Measurements from ENCODE around the gene LMNTD1.

Gene LMNTD1

DNA sequence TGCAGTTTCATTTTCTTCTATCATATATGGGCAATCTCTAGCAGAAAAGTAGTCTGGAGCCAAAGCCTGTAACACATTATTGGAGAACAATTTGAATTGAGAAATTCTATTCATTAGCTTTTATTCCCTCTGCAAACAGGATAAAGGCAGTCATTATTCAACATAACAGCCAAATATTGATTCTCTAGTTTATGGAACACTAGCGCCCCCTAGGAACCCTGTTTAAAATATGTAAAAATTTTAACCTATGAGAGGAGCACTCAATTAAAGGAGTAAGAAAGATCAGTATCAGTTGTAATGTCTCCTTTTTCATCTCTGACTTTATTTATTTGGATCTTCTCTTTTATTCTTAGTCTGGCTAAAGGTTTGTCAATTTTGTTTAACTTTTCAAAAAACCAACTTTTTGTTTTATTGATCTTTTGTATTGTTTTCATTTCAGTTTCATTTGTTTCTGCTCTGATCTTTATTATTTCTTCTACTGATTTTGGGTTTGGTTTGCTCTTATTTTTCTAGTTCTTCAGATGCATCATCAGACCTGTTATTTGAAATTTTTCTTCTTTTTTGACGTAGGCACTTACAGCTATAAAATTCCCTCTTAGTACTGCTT is 4.8 kb upstream of the LMNTD1 start:
- no peak overlapping the region for H3K27ac ChIP-seq (ENCODE audit: low read depth, low read length)
- no peaks in the 10 kb centered on the region for H3K9me3 ChIP-seq (ENCODE audit: control insufficient read depth in 5 of 5, low read length in 5 of 5)
- no peaks in the 10 kb centered on the region for H3K27me3 ChIP-seq (ENCODE audit: control insufficient read depth in 5 of 5, insufficient read depth in 4 of 5, low read length in 5 of 5)
- no peaks in the 10 kb centered on the region for H3K4me1 ChIP-seq (ENCODE audit: control insufficient read depth in 5 of 5, insufficient read depth in 5 of 5, low read length in 5 of 5)
- H3K36me3 ChIP-seq (ENCODE audit: control insufficient read depth in 5 of 5, insufficient read depth in 5 of 5, low read length in 5 of 5) = no peaks in the 10 kb centered on the region
- H3K9ac ChIP-seq (ENCODE audit: low read length in 5 of 5) = no peak overlapping the region
- H3K4me3 ChIP-seq (ENCODE audit: low read depth in 1 of 5, low read length in 5 of 5) = no peak overlapping the region

GRCh38 chr12:25556153-25556552 is 3.1 kb upstream of the LMNTD1 start:
- Histone ChIP-seq H3K9ac (ENCODE audit: low read length in 5 of 5) (no peak overlapping the region), H3K4me3 (ENCODE audit: low read depth in 1 of 5, low read length in 5 of 5) (no peak overlapping the region), H3K27me3 (ENCODE audit: control insufficient read depth in 5 of 5, insufficient read depth in 4 of 5, low read length in 5 of 5) (no peaks in the 10 kb centered on the region), H3K27ac (ENCODE audit: low read depth, low read length) (no peak overlapping the region), H3K9me3 (ENCODE audit: control insufficient read depth in 5 of 5, low read length in 5 of 5) (no peaks in the 10 kb centered on the region), H3K36me3 (ENCODE audit: control insufficient read depth in 5 of 5, insufficient read depth in 5 of 5, low read length in 5 of 5) (no peaks in the 10 kb centered on the region), H3K4me1 (ENCODE audit: control insufficient read depth in 5 of 5, insufficient read depth in 5 of 5, low read length in 5 of 5) (no peaks in the 10 kb centered on the region)

DNA sequence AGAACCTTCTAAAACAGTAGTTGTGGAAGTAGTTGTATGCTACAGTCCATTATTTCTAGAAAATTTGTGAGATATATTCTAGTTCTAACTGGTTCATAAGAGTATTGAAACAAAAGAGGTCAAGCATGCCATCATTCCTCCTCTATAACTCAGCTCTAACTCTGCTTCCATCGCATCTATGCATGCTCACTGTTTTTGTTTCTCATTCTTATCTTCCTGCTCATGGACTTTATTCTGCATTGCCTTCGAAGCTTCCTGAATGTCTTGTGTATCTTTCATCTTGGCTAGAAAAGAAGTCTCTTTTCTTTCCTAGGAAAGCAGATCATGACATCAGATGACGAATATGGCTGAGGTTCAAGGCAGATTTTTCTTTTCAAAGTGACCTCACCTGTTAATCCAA is 402 bp downstream of the LMNTD1 start:
- Histone ChIP-seq H3K9ac (ENCODE audit: low read length in 5 of 5) (no peak overlapping the region), H3K27me3 (ENCODE audit: control insufficient read depth in 5 of 5, insufficient read depth in 4 of 5, low read length in 5 of 5) (no peaks in the 10 kb centered on the region), H3K4me1 (ENCODE audit: control insufficient read depth in 5 of 5, insufficient read depth in 5 of 5, low read length in 5 of 5) (no peaks in the 10 kb centered on the region), H3K4me3 (ENCODE audit: low read depth in 1 of 5, low read length in 5 of 5) (no peak overlapping the region), H3K9me3 (ENCODE audit: control insufficient read depth in 5 of 5, low read length in 5 of 5) (no peaks in the 10 kb centered on the region), H3K27ac (ENCODE audit: low read depth, low read length) (no peak overlapping the region), H3K36me3 (ENCODE audit: control insufficient read depth in 5 of 5, insufficient read depth in 5 of 5, low read length in 5 of 5) (no peaks in the 10 kb centered on the region)

- no peak overlapping the region for H3K9ac ChIP-seq (ENCODE audit: low read length in 5 of 5)
- no peaks in the 10 kb centered on the region for H3K27me3 ChIP-seq (ENCODE audit: control insufficient read depth in 5 of 5, insufficient read depth in 4 of 5, low read length in 5 of 5)
- no peaks in the 10 kb centered on the region for H3K36me3 ChIP-seq (ENCODE audit: control insufficient read depth in 5 of 5, insufficient read depth in 5 of 5, low read length in 5 of 5)
- H3K4me3 ChIP-seq (ENCODE audit: low read depth in 1 of 5, low read length in 5 of 5) = no peak overlapping the region
- no peaks in the 10 kb centered on the region for H3K9me3 ChIP-seq (ENCODE audit: control insufficient read depth in 5 of 5, low read length in 5 of 5)
- no peaks in the 10 kb centered on the region for H3K4me1 ChIP-seq (ENCODE audit: control insufficient read depth in 5 of 5, insufficient read depth in 5 of 5, low read length in 5 of 5)
- no peak overlapping the region for H3K27ac ChIP-seq (ENCODE audit: low read depth, low read length)
Measured at GRCh38 chr12:25550186-25550585, 2.9 kb downstream of the LMNTD1 start.

- Histone ChIP-seq H3K9me3 (ENCODE audit: control insufficient read depth in 5 of 5, low read length in 5 of 5) (no peaks in the 10 kb centered on the region), H3K27me3 (ENCODE audit: control insufficient read depth in 5 of 5, insufficient read depth in 4 of 5, low read length in 5 of 5) (no peaks in the 10 kb centered on the region), H3K36me3 (ENCODE audit: control insufficient read depth in 5 of 5, insufficient read depth in 5 of 5, low read length in 5 of 5) (no peaks in the 10 kb centered on the region), H3K27ac (ENCODE audit: low read depth, low read length) (no peak overlapping the region), H3K4me3 (ENCODE audit: low read depth in 1 of 5, low read length in 5 of 5) (no peak overlapping the region), H3K4me1 (ENCODE audit: control insufficient read depth in 5 of 5, insufficient read depth in 5 of 5, low read length in 5 of 5) (no peaks in the 10 kb centered on the region), H3K9ac (ENCODE audit: low read length in 5 of 5) (no peak overlapping the region)
Measured at GRCh38 chr12:25549120-25549519, 4.0 kb downstream of the LMNTD1 start.

DNA sequence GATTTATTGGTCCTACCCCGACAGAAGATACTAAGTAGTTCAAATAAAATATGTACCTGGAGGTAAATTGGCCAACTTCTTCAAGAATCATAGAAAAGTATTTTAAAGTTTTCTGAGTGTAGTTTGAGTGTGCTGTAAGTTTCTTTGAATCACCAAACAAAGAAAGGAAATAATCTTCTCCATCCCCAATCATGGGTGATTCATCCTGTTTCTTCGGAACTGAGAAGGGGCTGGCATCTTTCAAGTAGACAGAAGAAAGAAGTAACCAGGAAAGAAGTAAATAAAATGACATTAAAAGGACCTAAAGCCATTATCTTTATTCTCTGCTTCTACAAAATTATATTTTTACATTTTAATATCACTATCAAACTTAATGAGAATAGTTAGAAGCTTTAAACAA is 6.8 kb downstream of the LMNTD1 start:
- Histone ChIP-seq H3K27ac (ENCODE audit: low read depth, low read length) (no peak overlapping the region), H3K4me1 (ENCODE audit: control insufficient read depth in 5 of 5, insufficient read depth in 5 of 5, low read length in 5 of 5) (no peaks in the 10 kb centered on the region), H3K4me3 (ENCODE audit: low read depth in 1 of 5, low read length in 5 of 5) (no peak overlapping the region), H3K9ac (ENCODE audit: low read length in 5 of 5) (no peak overlapping the region), H3K36me3 (ENCODE audit: control insufficient read depth in 5 of 5, insufficient read depth in 5 of 5, low read length in 5 of 5) (no peaks in the 10 kb centered on the region), H3K9me3 (ENCODE audit: control insufficient read depth in 5 of 5, low read length in 5 of 5) (no peaks in the 10 kb centered on the region), H3K27me3 (ENCODE audit: control insufficient read depth in 5 of 5, insufficient read depth in 4 of 5, low read length in 5 of 5) (no peaks in the 10 kb centered on the region)

- Histone ChIP-seq H3K36me3 (ENCODE audit: control insufficient read depth in 5 of 5, insufficient read depth in 5 of 5, low read length in 5 of 5) (no peaks in the 10 kb centered on the region), H3K9ac (ENCODE audit: low read length in 5 of 5) (no peak overlapping the region), H3K9me3 (ENCODE audit: control insufficient read depth in 5 of 5, low read length in 5 of 5) (no peaks in the 10 kb centered on the region), H3K27me3 (ENCODE audit: control insufficient read depth in 5 of 5, insufficient read depth in 4 of 5, low read length in 5 of 5) (no peaks in the 10 kb centered on the region), H3K27ac (ENCODE audit: low read depth, low read length) (no peak overlapping the region), H3K4me1 (ENCODE audit: control insufficient read depth in 5 of 5, insufficient read depth in 5 of 5, low read length in 5 of 5) (no peaks in the 10 kb centered on the region), H3K4me3 (ENCODE audit: low read depth in 1 of 5, low read length in 5 of 5) (no peak overlapping the region)
Measured at GRCh38 chr12:25533150-25533549, 19.9 kb downstream of the LMNTD1 start.

DNA sequence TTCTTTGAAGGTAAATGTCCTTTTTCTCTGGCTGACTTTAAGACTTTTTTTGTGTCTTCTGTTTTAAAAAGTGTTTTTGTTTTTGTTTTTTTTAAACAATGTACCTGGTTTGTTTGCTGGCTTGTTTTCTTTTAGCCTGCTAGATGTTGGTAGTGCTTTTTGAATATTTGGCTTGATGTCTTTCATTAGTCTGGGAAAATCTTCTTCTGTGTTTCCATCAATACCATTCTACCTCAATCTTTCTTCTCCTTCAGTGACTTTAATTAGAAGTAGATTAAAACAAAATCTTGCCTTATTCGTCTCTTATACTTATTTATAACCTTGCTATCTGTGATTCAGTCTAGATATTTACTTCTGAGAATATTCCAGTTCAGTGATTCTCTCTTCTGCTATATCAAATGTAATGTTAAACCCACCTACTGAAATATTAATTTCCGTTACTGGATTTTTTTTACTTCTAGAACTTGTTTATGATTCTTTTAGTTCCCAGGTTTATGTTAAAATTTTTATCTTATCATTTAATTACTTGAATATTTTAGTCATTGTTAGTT is 21.5 kb downstream of the LMNTD1 start:
- Histone ChIP-seq H3K4me3 (ENCODE audit: low read depth in 1 of 5, low read length in 5 of 5) (no peak overlapping the region), H3K27ac (ENCODE audit: low read depth, low read length) (no peak overlapping the region), H3K36me3 (ENCODE audit: control insufficient read depth in 5 of 5, insufficient read depth in 5 of 5, low read length in 5 of 5) (no peaks in the 10 kb centered on the region), H3K4me1 (ENCODE audit: control insufficient read depth in 5 of 5, insufficient read depth in 5 of 5, low read length in 5 of 5) (no peaks in the 10 kb centered on the region), H3K27me3 (ENCODE audit: control insufficient read depth in 5 of 5, insufficient read depth in 4 of 5, low read length in 5 of 5) (no peaks in the 10 kb centered on the region), H3K9me3 (ENCODE audit: control insufficient read depth in 5 of 5, low read length in 5 of 5) (no peaks in the 10 kb centered on the region), H3K9ac (ENCODE audit: low read length in 5 of 5) (no peak overlapping the region)

DNA sequence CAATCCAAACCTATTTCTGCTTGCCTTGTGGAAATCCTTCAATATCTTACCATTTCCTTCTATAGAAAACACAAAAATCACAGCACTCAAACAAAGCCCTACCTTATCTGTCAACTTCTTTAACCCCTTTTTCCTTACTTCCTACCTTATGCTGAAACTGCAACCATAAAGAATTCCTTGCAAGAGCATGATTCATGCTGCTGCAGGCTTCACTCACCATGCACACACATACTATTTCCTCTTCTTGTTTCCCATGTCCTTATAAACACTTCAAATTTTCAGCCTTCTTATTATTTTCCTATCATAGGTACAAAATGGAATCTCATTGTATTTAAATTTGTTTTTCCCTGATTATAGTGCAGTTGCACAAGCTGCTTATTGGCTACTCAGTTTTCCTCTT is 23.3 kb downstream of the LMNTD1 start:
- Histone ChIP-seq H3K27me3 (ENCODE audit: control insufficient read depth in 5 of 5, insufficient read depth in 4 of 5, low read length in 5 of 5) (no peaks in the 10 kb centered on the region), H3K9ac (ENCODE audit: low read length in 5 of 5) (no peak overlapping the region), H3K27ac (ENCODE audit: low read depth, low read length) (no peak overlapping the region), H3K36me3 (ENCODE audit: control insufficient read depth in 5 of 5, insufficient read depth in 5 of 5, low read length in 5 of 5) (no peaks in the 10 kb centered on the region), H3K4me1 (ENCODE audit: control insufficient read depth in 5 of 5, insufficient read depth in 5 of 5, low read length in 5 of 5) (no peaks in the 10 kb centered on the region), H3K4me3 (ENCODE audit: low read depth in 1 of 5, low read length in 5 of 5) (no peak overlapping the region), H3K9me3 (ENCODE audit: control insufficient read depth in 5 of 5, low read length in 5 of 5) (no peaks in the 10 kb centered on the region)

- H3K36me3 ChIP-seq (ENCODE audit: control insufficient read depth in 5 of 5, insufficient read depth in 5 of 5, low read length in 5 of 5) = no peaks in the 10 kb centered on the region
- H3K9me3 ChIP-seq (ENCODE audit: control insufficient read depth in 5 of 5, low read length in 5 of 5) = no peaks in the 10 kb centered on the region
- H3K27ac ChIP-seq (ENCODE audit: low read depth, low read length) = no peak overlapping the region
- no peak overlapping the region for H3K9ac ChIP-seq (ENCODE audit: low read length in 5 of 5)
- no peaks in the 10 kb centered on the region for H3K4me1 ChIP-seq (ENCODE audit: control insufficient read depth in 5 of 5, insufficient read depth in 5 of 5, low read length in 5 of 5)
- no peaks in the 10 kb centered on the region for H3K27me3 ChIP-seq (ENCODE audit: control insufficient read depth in 5 of 5, insufficient read depth in 4 of 5, low read length in 5 of 5)
- no peak overlapping the region for H3K4me3 ChIP-seq (ENCODE audit: low read depth in 1 of 5, low read length in 5 of 5)
Measured at GRCh38 chr12:25526778-25527177, 26.3 kb downstream of the LMNTD1 start.
